Measurements from ENCODE around the gene ZNF135.

- no peak for TF ChIP-seq CTCF (IDR thresholded peaks at IDR 0.05; ENCODE audit: insufficient read depth, low read length)
- TF ChIP-seq REST (IDR thresholded peaks at IDR 0.05; ENCODE audit: insufficient replicate concordance, low read depth) = no peak
- no peak for TF ChIP-seq POLR2AphosphoS5 (IDR thresholded peaks at IDR 0.05; ENCODE audit: low read depth)
- TF ChIP-seq SPI1 (IDR thresholded peaks at IDR 0.05; ENCODE audit: borderline replicate concordance, low read depth) = no peak
Observed at GRCh38 chr19:58056261-58056660, 2.8 kb upstream of the ZNF135 start.

All from HL-60 (cell line).